Stimulated activated naive B cell treated with anti-CD40 and anti-IgM and Interleukin-4, amounts not matched to agents 10 μg/mL and 1 μg/mL and 100 μg/mL, for 72 hours (primary cell): Measurements from ENCODE around the gene SPHKAP.

Experiments used
- ATAC-seq, 2 donors: fragments of 150-1000 bp; cut with Tn5 transposase; replicated peaks; 2 replicates each; pipeline ENCODE4 v1.10.0; 2021; ENCODE audit warnings: moderate library complexity in 1 of 2
- DNase-seq: peaks from one replicate; pipeline ENCODE4 v3.0.0; 2021
- H3K27ac Mint-ChIP-seq: one replicate; pipeline ENCODE4 v1.8.0; 2022; ENCODE audit warnings: mild to moderate bottlenecking, mixed read lengths
- H3K27me3 Mint-ChIP-seq, 2 donors: one replicate each; pipeline ENCODE4 v1.8.0; 2022; ENCODE audit warnings: mixed read lengths in 2 of 2
- H3K36me3 Mint-ChIP-seq, 2 donors: one replicate each; pipeline ENCODE4 v1.8.0; 2022; ENCODE audit warnings: mixed read lengths in 2 of 2, mild to moderate bottlenecking in 1 of 2
- H3K4me1 Mint-ChIP-seq, 2 donors: one replicate each; pipeline ENCODE4 v1.8.0; 2022; ENCODE audit warnings: mixed read lengths in 2 of 2, mild to moderate bottlenecking in 1 of 2
- H3K4me3 Mint-ChIP-seq, 2 donors: one replicate each; pipeline ENCODE4 v1.8.0; 2022; ENCODE audit warnings: mild to moderate bottlenecking in 2 of 2, mixed read lengths in 2 of 2, moderate library complexity in 1 of 2
- H3K9me3 Mint-ChIP-seq, 2 donors: one replicate each; pipeline ENCODE4 v1.8.0; 2022; ENCODE audit warnings: mixed read lengths in 2 of 2, mild to moderate bottlenecking in 1 of 2

SPHKAP gene

GRCh38 chr2:228135300-228135699, 46.2 kb downstream of the SPHKAP start:
- no peak for ATAC-seq
- Mint-ChIP-seq H3K9me3 (peaks cover 0 to 2% of the 10 kb centered on the region in 2 donors), H3K27ac (no peak overlapping the region), H3K36me3 (no peaks in the 10 kb centered on the region), H3K27me3 (no peaks in the 10 kb centered on the region), H3K4me3 (no peak overlapping the region), H3K4me1 (no peaks in the 10 kb centered on the region)
- DNase-seq: no peak

- Mint-ChIP-seq H3K27me3 (no peaks in the 10 kb centered on the region), H3K4me1 (no peaks in the 10 kb centered on the region), H3K9me3 (peaks cover 0 to 2% of the 10 kb centered on the region in 2 donors)
These were observed 49.7 kb downstream of the SPHKAP start for GRCh38 chr2:228131833-228132232.

DNA sequence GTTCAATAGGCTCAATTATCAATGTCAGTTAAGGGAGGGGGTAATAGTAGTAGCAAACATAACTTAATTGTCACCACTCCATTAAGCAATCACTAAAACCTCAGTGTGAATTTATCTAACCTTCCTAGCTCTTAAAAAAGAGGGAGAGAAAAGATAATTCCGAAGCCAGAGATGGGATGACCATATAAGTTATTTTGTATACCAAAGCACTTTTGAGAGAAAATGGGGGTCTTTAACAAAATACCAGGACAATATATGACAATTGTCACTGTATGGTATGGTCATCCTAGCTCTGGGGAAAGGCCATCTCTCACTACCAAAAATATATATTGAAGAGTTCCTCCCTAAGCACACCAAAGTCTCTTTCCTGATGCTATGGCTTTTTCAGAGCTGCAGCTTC, 55.1 kb downstream of the SPHKAP start:
- Mint-ChIP-seq H3K27ac (no peak overlapping the region), H3K27me3 (no peaks in the 10 kb centered on the region), H3K36me3 (no peaks in the 10 kb centered on the region), H3K4me3 (no peak overlapping the region), H3K4me1 (no peaks in the 10 kb centered on the region), H3K9me3 (peaks cover 0 to 1% of the 10 kb centered on the region in 2 donors)
- no peak for DNase-seq
- ATAC-seq: no peak

More at GRCh38 chr2:228131833-228132232, 49.7 kb downstream of the SPHKAP start:
- H3K4me3 Mint-ChIP-seq: no peak overlapping the region
- no peak for DNase-seq
- H3K27ac Mint-ChIP-seq: no peak overlapping the region
- no peaks in the 10 kb centered on the region for H3K36me3 Mint-ChIP-seq
- no peak for ATAC-seq

GRCh38 chr2:228118940-228119339, 62.5 kb downstream of the SPHKAP start:
- Mint-ChIP-seq H3K4me1 (no peaks in the 10 kb centered on the region), H3K36me3 (no peaks in the 10 kb centered on the region)
- ATAC-seq: no peak

DNA sequence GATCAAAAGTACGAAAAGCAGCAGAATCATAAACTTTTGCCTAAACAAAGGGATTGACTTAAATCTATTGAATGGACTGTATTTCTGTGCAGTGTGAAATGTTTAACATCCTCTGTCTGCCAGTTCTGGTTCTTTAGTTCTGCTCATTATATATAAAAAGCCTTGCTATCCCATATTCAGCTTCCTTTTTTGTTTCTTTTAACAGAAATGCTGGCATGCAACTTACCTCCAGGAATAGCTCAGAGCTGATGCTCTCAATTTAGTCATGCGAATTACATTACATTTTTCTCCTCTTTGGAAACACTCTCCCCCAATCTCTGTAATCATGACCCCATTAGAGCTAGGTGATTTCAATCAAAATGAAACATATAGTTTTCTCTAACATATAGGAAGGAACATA, 73.6 kb downstream of the SPHKAP start:
- Mint-ChIP-seq H3K36me3 (no peaks in the 10 kb centered on the region), H3K4me3 (no peak overlapping the region), H3K27me3 (no peaks in the 10 kb centered on the region), H3K9me3 (peaks cover 0 to 2% of the 10 kb centered on the region in 2 donors), H3K27ac (no peak overlapping the region), H3K4me1 (no peaks in the 10 kb centered on the region)
- DNase-seq (no peak), ATAC-seq (no peak)

More at GRCh38 chr2:228118940-228119339, 62.5 kb downstream of the SPHKAP start:
- peaks cover 0 to 1% of the 10 kb centered on the region in 2 donors for H3K9me3 Mint-ChIP-seq
- no peak overlapping the region for H3K27ac Mint-ChIP-seq
- H3K27me3 Mint-ChIP-seq: no peaks in the 10 kb centered on the region
- DNase-seq: no peak
- no peak overlapping the region for H3K4me3 Mint-ChIP-seq

DNA sequence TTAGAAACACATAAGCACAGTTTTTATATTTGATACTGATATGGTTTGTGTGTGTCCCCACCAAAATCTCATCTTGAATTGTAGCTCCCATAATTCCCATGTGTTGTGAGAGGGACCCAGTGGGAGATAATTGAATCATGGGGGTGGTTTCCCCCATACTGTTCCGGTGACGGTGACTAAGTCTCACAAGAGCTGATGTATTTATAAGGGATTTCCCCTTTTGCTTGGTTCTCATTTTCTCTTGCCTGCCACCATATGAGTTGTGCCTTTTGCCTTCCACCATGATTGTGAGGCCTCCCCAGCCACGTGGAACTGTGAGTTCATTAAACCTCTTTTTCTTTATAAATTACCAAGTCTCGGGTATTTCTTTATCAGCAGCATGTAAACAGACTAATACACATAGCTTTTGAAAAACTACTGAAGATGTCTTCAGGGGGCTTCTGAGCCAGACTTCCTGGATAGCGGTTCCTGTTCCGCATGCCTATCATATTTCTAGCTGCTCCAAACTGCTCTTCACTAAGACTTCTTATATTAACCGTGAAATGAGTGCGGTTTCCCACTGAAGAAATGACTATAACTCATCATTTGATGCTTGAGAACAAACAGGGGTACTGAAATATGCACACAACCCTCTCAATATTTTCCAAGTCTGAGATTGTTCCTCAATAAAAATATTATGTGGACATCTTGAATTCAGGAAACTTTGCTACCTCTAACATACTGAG, 75.8 kb downstream of the SPHKAP start:
- Mint-ChIP-seq H3K4me3 (no peak overlapping the region), H3K9me3 (peaks cover 2 to 4% of the 10 kb centered on the region in 2 donors), H3K4me1 (no peaks in the 10 kb centered on the region), H3K27ac (no peak overlapping the region), H3K36me3 (no peaks in the 10 kb centered on the region), H3K27me3 (no peaks in the 10 kb centered on the region)
- no peak for DNase-seq
- ATAC-seq: no peak

DNA sequence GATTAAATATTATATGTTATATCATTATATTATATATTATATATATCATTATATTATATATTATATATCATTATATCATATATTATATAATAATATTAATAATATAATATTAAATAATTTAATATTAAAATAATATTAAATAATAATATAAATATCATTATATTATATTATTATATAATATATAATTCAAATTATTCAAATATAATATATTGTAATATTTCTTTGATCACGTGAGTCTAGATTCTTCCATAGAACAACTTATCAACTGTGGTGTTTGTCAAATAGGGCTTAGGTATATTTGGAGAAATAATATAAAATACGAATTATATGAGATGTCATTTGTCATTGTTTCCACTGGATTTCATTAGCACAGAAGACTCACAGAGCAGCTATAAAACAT, 77.3 kb downstream of the SPHKAP start:
- ATAC-seq (no peak), DNase-seq (no peak)
- Mint-ChIP-seq H3K27ac (no peak overlapping the region), H3K36me3 (no peaks in the 10 kb centered on the region), H3K27me3 (no peaks in the 10 kb centered on the region), H3K9me3 (peaks cover 7 to 12% of the 10 kb centered on the region in 2 donors), H3K4me1 (no peaks in the 10 kb centered on the region), H3K4me3 (no peak overlapping the region)

DNA sequence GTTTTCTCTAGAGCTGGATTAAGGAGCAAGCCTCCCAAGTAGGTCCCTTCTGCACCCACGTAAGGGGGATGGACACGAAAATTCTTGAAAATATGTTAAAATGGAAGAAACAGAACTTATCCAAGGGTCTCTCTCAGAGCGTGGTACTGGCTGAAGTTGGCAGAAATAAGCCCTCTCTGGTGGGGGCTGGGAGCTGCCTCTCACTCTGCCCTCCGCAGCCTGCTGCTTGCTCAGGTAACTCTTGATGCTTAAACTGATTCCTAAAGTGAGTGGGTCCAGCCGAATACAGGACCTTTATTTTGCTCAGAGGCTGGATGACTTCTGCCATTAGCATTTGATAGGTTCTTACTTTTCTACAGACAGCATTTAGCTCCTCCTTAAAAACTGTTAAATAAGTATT, 78.1 kb downstream of the SPHKAP start:
- ATAC-seq: no peak
- Mint-ChIP-seq H3K36me3 (no peaks in the 10 kb centered on the region), H3K4me3 (no peak overlapping the region), H3K27me3 (no peaks in the 10 kb centered on the region), H3K9me3 (peaks cover 10 to 19% of the 10 kb centered on the region in 2 donors), H3K4me1 (no peaks in the 10 kb centered on the region), H3K27ac (no peak overlapping the region)
- DNase-seq: no peak

DNA sequence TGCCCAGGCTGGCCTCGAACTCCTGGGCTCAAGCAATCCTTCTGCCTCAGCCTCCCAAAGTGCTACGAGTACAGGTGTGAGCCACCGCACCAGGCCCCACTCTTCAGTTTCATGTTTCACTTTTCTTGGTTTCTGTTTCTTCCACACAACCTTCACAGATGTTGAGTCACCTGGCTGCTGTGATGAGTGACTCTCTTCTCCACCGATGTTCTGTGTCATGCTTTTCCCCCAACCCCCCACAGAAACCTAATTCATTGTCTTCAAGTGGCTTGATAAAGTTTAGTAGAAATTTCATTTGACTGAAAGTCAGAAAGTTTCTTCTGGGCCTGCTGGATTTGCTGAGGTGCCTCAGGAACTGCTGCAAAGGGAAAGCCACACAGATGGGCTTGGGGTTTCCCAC, 78.5 kb downstream of the SPHKAP start:
- H3K27me3 Mint-ChIP-seq: no peaks in the 10 kb centered on the region
- peaks cover 10 to 19% of the 10 kb centered on the region in 2 donors for H3K9me3 Mint-ChIP-seq
- H3K4me3 Mint-ChIP-seq: no peak overlapping the region
- no peak for DNase-seq
- H3K4me1 Mint-ChIP-seq: no peaks in the 10 kb centered on the region
- ATAC-seq: no peak
- no peak overlapping the region for H3K27ac Mint-ChIP-seq
- H3K36me3 Mint-ChIP-seq: no peaks in the 10 kb centered on the region

GRCh38 chr2:228094377-228094921, 87.0 kb downstream of the SPHKAP start:
- H3K36me3 Mint-ChIP-seq: no peaks in the 10 kb centered on the region
- H3K4me3 Mint-ChIP-seq: no peak overlapping the region
- no peak overlapping the region for H3K27ac Mint-ChIP-seq
- H3K4me1 Mint-ChIP-seq: no peaks in the 10 kb centered on the region
- H3K9me3 Mint-ChIP-seq: peaks cover 13 to 16% of the 10 kb centered on the region in 2 donors
- ATAC-seq (no peak), DNase-seq (no peak)
- no peaks in the 10 kb centered on the region for H3K27me3 Mint-ChIP-seq

DNA sequence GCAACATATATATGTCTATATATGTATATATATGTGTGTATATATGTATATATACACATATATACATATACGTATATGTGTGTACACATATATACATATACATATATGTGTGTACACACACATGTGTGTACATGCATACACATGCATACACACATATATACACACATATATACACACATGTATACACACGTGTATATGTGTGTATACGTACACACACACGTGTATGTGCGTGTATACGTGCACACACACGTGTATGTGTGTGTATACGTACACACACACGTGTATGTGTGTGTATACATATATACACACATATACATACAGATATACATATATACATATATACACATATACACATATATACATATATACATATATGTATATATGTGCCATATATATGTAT, 89.4 kb downstream of the SPHKAP start:
- H3K9me3 Mint-ChIP-seq: peaks cover 7 to 16% of the 10 kb centered on the region in 2 donors
- no peak for ATAC-seq
- H3K27ac Mint-ChIP-seq: no peak overlapping the region
- H3K4me3 Mint-ChIP-seq: no peak overlapping the region
- DNase-seq: no peak
- H3K27me3 Mint-ChIP-seq: no peaks in the 10 kb centered on the region
- no peaks in the 10 kb centered on the region for H3K4me1 Mint-ChIP-seq
- H3K36me3 Mint-ChIP-seq: no peaks in the 10 kb centered on the region

DNA sequence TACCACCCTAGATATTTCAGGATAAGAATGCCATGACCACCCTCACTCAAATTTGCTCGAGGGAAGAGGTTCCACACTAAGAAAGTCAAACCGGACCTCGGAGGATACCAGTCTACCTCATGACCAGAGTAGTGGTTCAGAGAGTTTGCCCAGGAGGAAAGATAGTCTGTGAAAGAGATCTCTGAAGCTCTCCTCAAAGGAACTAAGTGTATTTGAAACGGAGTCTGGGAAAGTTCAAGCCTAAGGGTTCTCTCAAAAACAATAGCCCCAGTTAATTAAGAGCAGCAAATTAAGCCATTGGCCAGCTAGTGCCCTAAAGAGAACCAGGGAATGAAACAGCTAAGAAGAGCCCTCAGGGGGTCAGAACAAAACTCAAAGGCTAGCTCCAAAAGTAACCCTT, 94.9 kb downstream of the SPHKAP start:
- no peak for DNase-seq
- Mint-ChIP-seq H3K27me3 (no peaks in the 10 kb centered on the region), H3K27ac (no peak overlapping the region), H3K9me3 (peaks cover 11 to 12% of the 10 kb centered on the region in 2 donors), H3K4me3 (no peak overlapping the region), H3K36me3 (no peaks in the 10 kb centered on the region), H3K4me1 (no peaks in the 10 kb centered on the region)
- ATAC-seq: no peak

DNA sequence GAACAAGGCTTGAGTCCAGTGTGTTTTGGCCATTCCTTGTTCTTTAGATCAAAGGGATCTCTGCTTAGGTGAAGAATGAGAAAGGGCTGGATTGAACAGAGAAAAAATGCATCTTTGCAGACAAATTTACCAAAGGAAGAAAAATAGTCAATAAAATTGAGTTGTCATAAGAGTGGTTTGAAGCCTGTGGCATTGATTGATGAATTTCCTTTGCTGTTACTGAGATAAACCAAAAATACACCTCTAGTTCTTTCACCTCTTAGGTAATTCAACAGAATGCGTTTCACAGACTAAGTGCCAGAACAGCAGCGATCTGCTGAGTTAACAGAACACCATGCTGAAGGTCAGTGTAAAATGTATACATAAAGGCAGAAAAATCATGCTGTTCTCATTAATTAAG, 96.8 kb downstream of the SPHKAP start:
- Mint-ChIP-seq H3K4me3 (no peak overlapping the region), H3K27ac (no peak overlapping the region), H3K27me3 (no peaks in the 10 kb centered on the region), H3K4me1 (no peaks in the 10 kb centered on the region), H3K36me3 (no peaks in the 10 kb centered on the region), H3K9me3 (peaks cover 6 to 7% of the 10 kb centered on the region in 2 donors)
- ATAC-seq: no peak
- DNase-seq: no peak

DNA sequence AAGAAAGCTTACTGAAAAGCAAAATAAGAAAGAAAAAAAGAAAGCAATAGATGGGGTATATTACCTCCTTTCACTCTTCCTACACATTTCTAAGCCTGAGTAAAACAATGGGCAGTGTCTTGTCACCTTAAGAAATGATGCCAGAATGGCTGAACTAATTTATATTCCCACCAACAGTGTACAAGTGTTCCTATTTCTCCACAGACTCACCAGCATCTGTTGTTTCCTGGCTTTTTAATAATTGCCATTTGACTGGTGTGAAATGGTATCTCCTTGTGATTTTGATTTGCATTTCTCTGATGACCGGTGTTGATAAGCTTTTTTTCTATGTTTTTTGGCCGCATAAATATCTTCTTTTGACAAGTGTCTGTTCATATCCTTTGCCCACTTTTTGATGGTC, 98.4 kb downstream of the SPHKAP start:
- Mint-ChIP-seq H3K9me3 (peaks cover 2 to 3% of the 10 kb centered on the region in 2 donors), H3K4me3 (no peak overlapping the region), H3K27ac (no peak overlapping the region), H3K36me3 (no peaks in the 10 kb centered on the region), H3K4me1 (no peaks in the 10 kb centered on the region), H3K27me3 (no peaks in the 10 kb centered on the region)
- ATAC-seq: no peak
- DNase-seq: no peak

- Mint-ChIP-seq H3K9me3 (peaks cover 2 to 3% of the 10 kb centered on the region in 2 donors), H3K4me1 (no peaks in the 10 kb centered on the region), H3K4me3 (no peak overlapping the region), H3K27me3 (no peaks in the 10 kb centered on the region), H3K27ac (no peak overlapping the region), H3K36me3 (no peaks in the 10 kb centered on the region)
- DNase-seq (no peak), ATAC-seq (no peak)
These were observed 98.9 kb downstream of the SPHKAP start for GRCh38 chr2:228082571-228082970.
